ENCODE results near the gene GPX1.

DNA sequence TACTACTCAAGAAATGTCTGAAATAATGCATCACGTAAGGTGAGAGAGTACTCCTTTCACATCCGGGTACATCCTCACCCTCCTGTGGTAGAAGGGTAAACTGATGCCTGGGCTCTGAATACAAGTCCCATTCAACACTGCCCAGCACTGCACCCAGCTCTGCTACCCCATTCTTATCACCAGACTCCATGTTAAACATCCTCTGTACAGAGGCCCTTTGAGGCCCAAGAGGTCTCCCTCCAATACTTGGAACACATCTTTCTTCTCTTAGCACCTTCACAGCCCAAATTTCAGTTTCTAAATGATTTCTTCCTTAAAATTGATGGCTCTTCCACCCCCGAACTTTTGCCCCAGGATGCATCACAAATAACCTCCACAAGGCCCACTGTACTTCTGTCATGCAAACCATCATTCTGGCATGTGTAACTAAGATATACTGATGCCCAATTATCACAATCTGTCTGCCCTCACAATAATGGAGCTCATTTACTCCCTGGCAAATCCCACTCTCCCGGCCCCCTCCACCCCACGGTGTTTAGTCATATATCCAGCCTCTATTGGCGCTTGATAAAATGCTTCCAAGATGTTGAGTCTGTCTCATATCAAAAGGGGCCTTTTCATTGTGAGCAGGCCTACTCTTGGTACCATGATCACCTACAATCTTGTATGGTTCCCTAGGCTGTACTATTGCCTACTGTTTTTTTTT, 12.6 kb upstream of the GPX1 start:
- TF ChIP-seq, protein P1, sequence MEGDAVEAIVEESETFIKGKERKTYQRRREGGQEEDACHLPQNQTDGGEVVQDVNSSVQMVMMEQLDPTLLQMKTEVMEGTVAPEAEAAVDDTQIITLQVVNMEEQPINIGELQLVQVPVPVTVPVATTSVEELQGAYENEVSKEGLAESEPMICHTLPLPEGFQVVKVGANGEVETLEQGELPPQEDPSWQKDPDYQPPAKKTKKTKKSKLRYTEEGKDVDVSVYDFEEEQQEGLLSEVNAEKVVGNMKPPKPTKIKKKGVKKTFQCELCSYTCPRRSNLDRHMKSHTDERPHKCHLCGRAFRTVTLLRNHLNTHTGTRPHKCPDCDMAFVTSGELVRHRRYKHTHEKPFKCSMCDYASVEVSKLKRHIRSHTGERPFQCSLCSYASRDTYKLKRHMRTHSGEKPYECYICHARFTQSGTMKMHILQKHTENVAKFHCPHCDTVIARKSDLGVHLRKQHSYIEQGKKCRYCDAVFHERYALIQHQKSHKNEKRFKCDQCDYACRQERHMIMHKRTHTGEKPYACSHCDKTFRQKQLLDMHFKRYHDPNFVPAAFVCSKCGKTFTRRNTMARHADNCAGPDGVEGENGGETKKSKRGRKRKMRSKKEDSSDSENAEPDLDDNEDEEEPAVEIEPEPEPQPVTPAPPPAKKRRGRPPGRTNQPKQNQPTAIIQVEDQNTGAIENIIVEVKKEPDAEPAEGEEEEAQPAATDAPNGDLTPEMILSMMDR (IDR thresholded peaks at IDR 0.05), result no peak
- no peak for TF ChIP-seq EZH2 (IDR thresholded peaks at IDR 0.05)
